Lung (tissue), 16 donors: Measurements from ENCODE around the gene SYAP1. TPM values are rescaled to one million over a fixed set of nuclear protein-coding genes. Genes with fewer than 3 reads are reported as not detected.

ENCODE experiments used
- ATAC-seq: fragments of 200-7000 bp; cut with Tn5 transposase; one replicate; pipeline ENCODE4 v1.9.1; 2020; ENCODE audit warnings: moderate number of reproducible peaks; ENCODE audit not compliant: insufficient read depth, low FRiP score
- DNase-seq, 3 donors: peaks; one replicate each; pipeline ENCODE4 v3.0.0-alpha.2; 2013 to 2017
- H3K27ac ChIP-seq, 2 donors: one replicate each; pipeline ENCODE4 v1.5.1; 2013; ENCODE audit warnings: mild to moderate bottlenecking in 2 of 2, moderate library complexity in 2 of 2, control low read depth in 1 of 2, inconsistent platforms in 1 of 2, low read depth in 1 of 2, low read length in 1 of 2
- H3K27me3 ChIP-seq, 3 donors: one replicate each; pipeline ENCODE4 v1.5.1; 2013; ENCODE audit warnings: low read length in 2 of 3; ENCODE audit not compliant: control insufficient read depth in 3 of 3, insufficient read depth in 3 of 3
- H3K36me3 ChIP-seq, 4 donors: one replicate each; pipeline ENCODE4 v1.5.1; 2013; ENCODE audit warnings: low read length in 4 of 4, mild to moderate bottlenecking in 1 of 4, moderate library complexity in 1 of 4; ENCODE audit not compliant: control insufficient read depth in 4 of 4, insufficient read depth in 4 of 4
- H3K4me1 ChIP-seq, 5 donors: one replicate each; pipeline ENCODE4 v1.5.1; 2013; ENCODE audit warnings: low read length in 5 of 5, mild to moderate bottlenecking in 2 of 5, moderate library complexity in 1 of 5; ENCODE audit not compliant: control insufficient read depth in 5 of 5, insufficient read depth in 5 of 5
- H3K4me3 ChIP-seq: one replicate; pipeline ENCODE4 v1.5.1; 2013; ENCODE audit warnings: mild to moderate bottlenecking, control low read depth, moderate library complexity
- H3K9ac ChIP-seq, 2 donors: one replicate each; pipeline ENCODE4 v1.5.1; 2013; ENCODE audit warnings: low read length in 2 of 2, control low read depth in 1 of 2; ENCODE audit not compliant: insufficient read depth in 1 of 2
- H3K9me3 ChIP-seq, 4 donors: one replicate each; pipeline ENCODE4 v1.5.1; 2013; ENCODE audit warnings: low read length in 3 of 4, mild to moderate bottlenecking in 1 of 4, moderate library complexity in 1 of 4; ENCODE audit not compliant: control insufficient read depth in 4 of 4, insufficient read depth in 3 of 4
- WGBS, 2 donors: extraction: QIAGEN DNeasy Blood & Tissue Kit; methylation state at CpG; one replicate each; pipeline ENCODE4 v1.1.7; 2013; 5-methylcytosine and 5-hydroxymethylcytosine counted together
- long read RNA-seq, 5 donors: transcript quantifications; one replicate each; lab custom pipeline, GENCODE V29; 2026
- polyA plus RNA-seq, 2 donors: library from polyadenylated mRNA; stranded (reverse); fragments of 200-250 nt; gene quantifications; one replicate each; pipeline ENCODE4 v1.2.1, GENCODE V29; 2013
- total RNA-seq, 2 donors: library from RNA; depleted of rRNA in 1 of 2; stranded (reverse); fragments of >200 nt in 1 of 2; gene quantifications; one replicate each; pipeline ENCODE4 v1.2.1, GENCODE V29; 2014 to 2021
- TF ChIP-seq, protein P1 (sequence below): IDR thresholded peaks from 2 replicates; pipeline ENCODE4 v1.5.1; 2012; ENCODE audit warnings: mild to moderate bottlenecking; ENCODE audit errors: control extremely low read depth, extremely low read depth
- donor health status: control.
- donor health status: control.
- donor health status: Bipolar disorder and iron deficiency.
- donor health status: healthy.
- donor health status: DM: yes; HTN: yes; CAD: no.

The SYAP1 gene, protein sequence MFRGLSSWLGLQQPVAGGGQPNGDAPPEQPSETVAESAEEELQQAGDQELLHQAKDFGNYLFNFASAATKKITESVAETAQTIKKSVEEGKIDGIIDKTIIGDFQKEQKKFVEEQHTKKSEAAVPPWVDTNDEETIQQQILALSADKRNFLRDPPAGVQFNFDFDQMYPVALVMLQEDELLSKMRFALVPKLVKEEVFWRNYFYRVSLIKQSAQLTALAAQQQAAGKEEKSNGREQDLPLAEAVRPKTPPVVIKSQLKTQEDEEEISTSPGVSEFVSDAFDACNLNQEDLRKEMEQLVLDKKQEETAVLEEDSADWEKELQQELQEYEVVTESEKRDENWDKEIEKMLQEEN
- total RNA-seq (10 to 100 TPM; 31.1 to 32.0 TPM), polyA plus RNA-seq (10 to 100 TPM; 10.2 to 15.3 TPM)
- long read RNA-seq, donor 1, full-length matches to known transcripts = 10 of 15 reads
- long read RNA-seq, donor 1, partial matches to known transcripts = 5 of 15 reads
- long read RNA-seq, donor 1, other reads (novel, unspliced or antisense) = 0 of 15 reads
- long read RNA-seq, donor 2, full-length matches to known transcripts = 3 of 3 reads
- long read RNA-seq, donor 2, partial matches to known transcripts = 0 of 3 reads
- long read RNA-seq, donor 2, other reads (novel, unspliced or antisense) = 0 of 3 reads
- long read RNA-seq, donor 3, full-length matches to known transcripts = 5 of 5 reads
- long read RNA-seq, donor 3, partial matches to known transcripts = 0 of 5 reads
- long read RNA-seq, donor 3, other reads (novel, unspliced or antisense) = 0 of 5 reads
- long read RNA-seq, donor 4, full-length matches to known transcripts = 1 of 1 reads
- long read RNA-seq, donor 4, partial matches to known transcripts = 0 of 1 reads
- long read RNA-seq, donor 4, other reads (novel, unspliced or antisense) = 0 of 1 reads
- long read RNA-seq, donor 5, full-length matches to known transcripts = 16 of 16 reads
- long read RNA-seq, donor 5, partial matches to known transcripts = 0 of 16 reads
- long read RNA-seq, donor 5, other reads (novel, unspliced or antisense) = 0 of 16 reads

DNA sequence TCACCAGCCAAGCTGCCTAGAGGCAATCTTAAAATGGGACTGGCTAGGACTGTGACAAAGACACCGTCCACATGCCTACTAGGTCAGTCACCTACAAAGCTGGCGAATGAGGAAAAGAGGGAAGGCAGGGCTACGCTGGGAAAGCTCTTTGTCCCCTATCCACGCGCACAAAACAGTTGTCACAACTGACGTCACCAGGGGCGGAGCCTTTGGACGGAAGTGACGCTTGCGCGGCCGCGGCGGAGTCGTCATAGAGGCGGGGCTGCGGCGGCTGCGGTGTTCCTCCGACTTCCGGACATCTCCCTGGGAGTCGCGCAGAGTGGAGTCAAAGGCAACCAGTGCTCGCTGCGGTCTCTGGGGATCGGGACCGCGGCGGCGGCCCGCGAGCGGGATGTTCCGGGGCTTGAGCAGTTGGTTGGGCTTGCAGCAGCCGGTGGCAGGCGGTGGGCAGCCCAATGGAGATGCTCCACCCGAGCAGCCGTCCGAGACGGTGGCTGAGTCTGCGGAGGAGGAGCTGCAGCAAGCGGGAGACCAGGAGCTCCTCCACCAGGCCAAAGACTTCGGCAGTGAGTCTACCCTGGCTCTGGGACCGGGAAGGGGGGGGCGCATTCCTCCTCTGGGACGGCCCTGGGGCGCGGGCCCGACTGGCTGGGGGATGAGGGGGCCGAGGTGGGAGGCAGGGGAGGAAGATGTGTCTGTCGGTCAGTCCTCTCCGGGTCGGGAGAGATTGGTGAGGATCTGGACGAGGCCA is at the start of gene SYAP1:
TSS of gene SYAP1 (plus strand) at position 279 of the 751 bp plus-strand sequence. CDS start at position 392, 113 bp downstream.
- H3K4me1 ChIP-seq = peaks cover 0 to 11% (median 2%) of the 10 kb centered on the region in 5 donors
- TF ChIP-seq, protein P1, sequence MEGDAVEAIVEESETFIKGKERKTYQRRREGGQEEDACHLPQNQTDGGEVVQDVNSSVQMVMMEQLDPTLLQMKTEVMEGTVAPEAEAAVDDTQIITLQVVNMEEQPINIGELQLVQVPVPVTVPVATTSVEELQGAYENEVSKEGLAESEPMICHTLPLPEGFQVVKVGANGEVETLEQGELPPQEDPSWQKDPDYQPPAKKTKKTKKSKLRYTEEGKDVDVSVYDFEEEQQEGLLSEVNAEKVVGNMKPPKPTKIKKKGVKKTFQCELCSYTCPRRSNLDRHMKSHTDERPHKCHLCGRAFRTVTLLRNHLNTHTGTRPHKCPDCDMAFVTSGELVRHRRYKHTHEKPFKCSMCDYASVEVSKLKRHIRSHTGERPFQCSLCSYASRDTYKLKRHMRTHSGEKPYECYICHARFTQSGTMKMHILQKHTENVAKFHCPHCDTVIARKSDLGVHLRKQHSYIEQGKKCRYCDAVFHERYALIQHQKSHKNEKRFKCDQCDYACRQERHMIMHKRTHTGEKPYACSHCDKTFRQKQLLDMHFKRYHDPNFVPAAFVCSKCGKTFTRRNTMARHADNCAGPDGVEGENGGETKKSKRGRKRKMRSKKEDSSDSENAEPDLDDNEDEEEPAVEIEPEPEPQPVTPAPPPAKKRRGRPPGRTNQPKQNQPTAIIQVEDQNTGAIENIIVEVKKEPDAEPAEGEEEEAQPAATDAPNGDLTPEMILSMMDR = no peak
- 1 to 2% methylated on average over 29 to 54 of the region's 54 CpGs for WGBS, 2 donors
- peaks cover 0 to 14% (median 6%) of the 10 kb centered on the region in 3 donors for H3K27me3 ChIP-seq
- H3K36me3 ChIP-seq = no peaks in the 10 kb centered on the region
- H3K9me3 ChIP-seq = peaks cover 0 to 2% (median 0%) of the 10 kb centered on the region in 4 donors
- peak within 1 kb of the TSS; percentile 97 to 98 for H3K9ac ChIP-seq
- peak within 1 kb of the TSS; percentile 93 to 98 for H3K27ac ChIP-seq
- ATAC-seq = peak; percentile 98
- peak within 1 kb of the TSS; percentile 83 for H3K4me3 ChIP-seq
- DNase-seq = peak; percentile 97 to 99 (median 98)

DNA sequence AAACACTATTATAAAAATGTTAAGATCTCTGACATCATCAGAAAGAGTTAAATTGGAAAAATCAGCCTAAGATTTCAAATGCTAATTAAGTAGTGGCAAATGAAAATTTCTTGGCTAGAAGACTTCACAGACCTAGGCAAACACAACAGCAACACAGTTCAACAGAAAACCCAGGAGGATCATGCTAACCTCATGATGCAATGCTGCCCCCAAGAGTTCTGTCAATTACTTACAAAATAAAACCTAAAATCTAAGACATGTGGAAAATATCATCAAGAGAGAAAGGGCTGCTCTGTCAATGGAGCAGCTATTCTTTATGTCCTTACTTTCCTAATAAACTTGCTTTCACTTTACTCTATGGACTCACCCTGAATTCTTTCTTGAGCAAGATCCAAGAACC is 48.4 kb upstream of the SYAP1 start:
- H3K9me3 ChIP-seq = no peaks in the 10 kb centered on the region
- TF ChIP-seq, protein P1 = no peak
- DNase-seq (peak; percentile 21 to 69 (median 59)), ATAC-seq (no peak)
- H3K27me3 ChIP-seq = peaks cover 0 to 32% (median 11%) of the 10 kb centered on the region in 3 donors
- no peaks in the 10 kb centered on the region for H3K4me1 ChIP-seq
- H3K4me3 ChIP-seq = no peak overlapping the region
- H3K27ac ChIP-seq = no peak overlapping the region
- peaks cover 0 to 7% (median 2%) of the 10 kb centered on the region in 4 donors for H3K36me3 ChIP-seq
- no peak overlapping the region for H3K9ac ChIP-seq

DNA sequence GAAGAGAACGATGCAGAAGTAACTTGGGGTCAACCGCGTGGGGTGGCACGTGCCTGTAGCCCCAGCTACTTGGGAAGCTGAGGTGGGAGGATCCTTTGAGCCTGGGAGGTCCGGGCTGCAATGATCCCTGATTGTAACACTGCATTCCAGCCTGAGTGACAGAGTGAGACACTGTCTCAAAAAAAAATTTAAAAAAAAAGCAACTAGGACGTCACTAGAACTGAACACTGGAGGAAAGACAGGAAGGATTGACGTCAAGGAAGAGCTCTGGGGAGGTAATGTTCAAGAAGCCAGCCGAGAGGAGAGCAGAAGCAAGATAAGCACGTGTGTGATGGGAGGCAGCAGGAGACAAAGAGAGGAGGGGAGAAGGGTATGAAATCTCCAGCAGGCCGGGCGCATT is 40.7 kb upstream of the SYAP1 start:
- WGBS, 2 donors = 79 to 89% methylated on average over 11 of the region's 11 CpGs
- Histone ChIP-seq H3K4me3 (no peak overlapping the region), H3K4me1 (no peaks in the 10 kb centered on the region), H3K9ac (no peak overlapping the region), H3K9me3 (no peaks in the 10 kb centered on the region), H3K27me3 (peaks cover 4 to 25% (median 16%) of the 10 kb centered on the region in 3 donors), H3K36me3 (peaks cover 0 to 6% (median 4%) of the 10 kb centered on the region in 4 donors), H3K27ac (no peak overlapping the region)
- DNase-seq = no peak
- no peak for ATAC-seq
- TF ChIP-seq, protein P1 = no peak
